ENCODE measurements around the gene PTPRN. TPM values are rescaled to one million over a fixed set of nuclear protein-coding genes. Genes with fewer than 3 reads are reported as not detected.

PTPRN gene
- total and polyA plus RNA-seq, 4 donors: 0.11 to 2.6 (median 0.22) TPM

- no peak overlapping the region for H3K27ac ChIP-seq (ENCODE audit: low read depth in 1 of 2, low read length in 1 of 2)
- no peak overlapping the region for H3K9ac ChIP-seq (ENCODE audit: insufficient read depth in 1 of 2, low read length in 2 of 2)
- no peak for ATAC-seq (ENCODE audit: insufficient read depth, low FRiP score)
- H3K9me3 ChIP-seq (ENCODE audit: control insufficient read depth in 4 of 4, insufficient read depth in 3 of 4, low read length in 3 of 4): no peaks in the 10 kb centered on the region
- DNase-seq: no peak
- peaks cover 0 to 5% (median 0%) of the 10 kb centered on the region in 3 donors for H3K27me3 ChIP-seq (ENCODE audit: control insufficient read depth in 3 of 3, insufficient read depth in 3 of 3, low read length in 2 of 3)
- H3K4me3 ChIP-seq: no peak overlapping the region
- WGBS, 2 donors: 92% methylated on average over 9 of the region's 9 CpGs
- no peaks in the 10 kb centered on the region for H3K36me3 ChIP-seq (ENCODE audit: control insufficient read depth in 4 of 4, insufficient read depth in 4 of 4, low read length in 4 of 4)
- no peak for TF ChIP-seq CTCF (IDR thresholded peaks at IDR 0.05; ENCODE audit: control extremely low read depth, extremely low read depth)
- H3K4me1 ChIP-seq (ENCODE audit: control insufficient read depth in 5 of 5, insufficient read depth in 5 of 5, low read length in 5 of 5): peaks cover 0 to 13% (median 4%) of the 10 kb centered on the region in 5 donors
These were observed 16.6 kb downstream of the PTPRN start for GRCh38 chr2:219292616-219293015.

- no peak overlapping the region for H3K27ac ChIP-seq (ENCODE audit: low read depth in 1 of 2, low read length in 1 of 2)
- ATAC-seq (ENCODE audit: insufficient read depth, low FRiP score) (no peak), DNase-seq (peak in 1 of 3 donors; percentile 14)
- H3K36me3 ChIP-seq (ENCODE audit: control insufficient read depth in 4 of 4, insufficient read depth in 4 of 4, low read length in 4 of 4): no peaks in the 10 kb centered on the region
- TF ChIP-seq CTCF (IDR thresholded peaks at IDR 0.05; ENCODE audit: control extremely low read depth, extremely low read depth): no peak
- WGBS, 2 donors: 74 to 81% methylated on average over 4 of the region's 4 CpGs
- H3K27me3 ChIP-seq (ENCODE audit: control insufficient read depth in 3 of 3, insufficient read depth in 3 of 3, low read length in 2 of 3): peaks cover 0 to 5% (median 0%) of the 10 kb centered on the region in 3 donors
- no peaks in the 10 kb centered on the region for H3K9me3 ChIP-seq (ENCODE audit: control insufficient read depth in 4 of 4, insufficient read depth in 3 of 4, low read length in 3 of 4)
- H3K4me1 ChIP-seq (ENCODE audit: control insufficient read depth in 5 of 5, insufficient read depth in 5 of 5, low read length in 5 of 5): peaks cover 0 to 13% (median 4%) of the 10 kb centered on the region in 5 donors
- no peak overlapping the region for H3K9ac ChIP-seq (ENCODE audit: insufficient read depth in 1 of 2, low read length in 2 of 2)
- H3K4me3 ChIP-seq: no peak overlapping the region
These were observed 17.2 kb downstream of the PTPRN start for GRCh38 chr2:219291910-219292490.

GRCh38 chr2:219291394-219291793 is 17.8 kb downstream of the PTPRN start:
- Histone ChIP-seq H3K4me3 (no peak overlapping the region), H3K9ac (ENCODE audit: insufficient read depth in 1 of 2, low read length in 2 of 2) (no peak overlapping the region), H3K27me3 (ENCODE audit: control insufficient read depth in 3 of 3, insufficient read depth in 3 of 3, low read length in 2 of 3) (peaks cover 0 to 5% (median 0%) of the 10 kb centered on the region in 3 donors), H3K36me3 (ENCODE audit: control insufficient read depth in 4 of 4, insufficient read depth in 4 of 4, low read length in 4 of 4) (no peaks in the 10 kb centered on the region), H3K27ac (ENCODE audit: low read depth in 1 of 2, low read length in 1 of 2) (no peak overlapping the region), H3K9me3 (ENCODE audit: control insufficient read depth in 4 of 4, insufficient read depth in 3 of 4, low read length in 3 of 4) (no peaks in the 10 kb centered on the region), H3K4me1 (ENCODE audit: control insufficient read depth in 5 of 5, insufficient read depth in 5 of 5, low read length in 5 of 5) (peaks cover 0 to 13% (median 4%) of the 10 kb centered on the region in 5 donors)
- DNase-seq: no peak
- 81 to 85% methylated on average over 6 to 7 of the region's 7 CpGs for WGBS, 2 donors
- no peak for ATAC-seq (ENCODE audit: insufficient read depth, low FRiP score)
- TF ChIP-seq CTCF (IDR thresholded peaks at IDR 0.05; ENCODE audit: control extremely low read depth, extremely low read depth): no peak
